ENCODE measurements around the gene MIER1.

- TF ChIP-seq CTCF (IDR thresholded peaks at IDR 0.05) (no peak), EP300 (IDR thresholded peaks at IDR 0.05; ENCODE audit: low read depth) (no peak), POLR2A (IDR thresholded peaks at IDR 0.05) (no peak)
Observed at GRCh38 chr1:66890621-66891020, 34.2 kb upstream of the MIER1 start.
